GM15510 (cell line): ENCODE results near the gene PNMT.

ENCODE experiments used
- POLR2A ChIP-seq: IDR thresholded peaks from 3 replicates; pipeline ENCODE4 v1.6.1; 2011; ENCODE audit warnings: borderline replicate concordance; ENCODE audit not compliant: insufficient read length; ENCODE audit errors: extremely low read depth

PNMT gene

GRCh38 chr17:39666601-39667261 is 1.5 kb upstream of the PNMT start:
- no peak for TF ChIP-seq POLR2A

- TF ChIP-seq POLR2A = no peak
Measured at GRCh38 chr17:39667262-39667944, 850 bp upstream of the PNMT start.

GRCh38 chr17:39669897-39670735 is 1.9 kb downstream of the PNMT start:
- no peak for TF ChIP-seq POLR2A

- no peak for TF ChIP-seq POLR2A
Measured at GRCh38 chr17:39670746-39671145, 2.5 kb downstream of the PNMT start.

- TF ChIP-seq POLR2A = no peak
Measured at GRCh38 chr17:39671651-39672521, 3.6 kb downstream of the PNMT start.

GRCh38 chr17:39672522-39673334 is 4.5 kb downstream of the PNMT start:
- TF ChIP-seq POLR2A = no peak

- no peak for TF ChIP-seq POLR2A
Measured at GRCh38 chr17:39673335-39674081, 5.3 kb downstream of the PNMT start.

- no peak for TF ChIP-seq POLR2A
Measured at GRCh38 chr17:39674179-39674578, 5.9 kb downstream of the PNMT start.

GRCh38 chr17:39674702-39675389 is 6.6 kb downstream of the PNMT start:
- TF ChIP-seq POLR2A = no peak

GRCh38 chr17:39675390-39676082 is 7.3 kb downstream of the PNMT start:
- TF ChIP-seq POLR2A = no peak

GRCh38 chr17:39676198-39676819 is 8.1 kb downstream of the PNMT start:
- no peak for TF ChIP-seq POLR2A
